Stomach (tissue), 9 donors: ENCODE measurements around the gene MYOD1. TPM values are rescaled to one million over a fixed set of nuclear protein-coding genes. Genes with fewer than 3 reads are reported as not detected.

Experiments
- DNase-seq, 2 donors: peaks; one replicate each; pipeline versions ENCODE4 v3.0.0 to v3.0.0-alpha.2; 2013 to 2019
- H3K27ac ChIP-seq, 5 donors: fragments of 200-600 bp in 4 of 5; sonication (generic) in 4 of 5; one replicate each; pipeline ENCODE4 v1.5.1; 2013 to 2019; ENCODE audit warnings: mild to moderate bottlenecking in 1 of 5, moderate library complexity in 1 of 5
- H3K27me3 ChIP-seq, 3 donors: fragments of 200-600 bp; sonication (generic); one replicate each; pipeline ENCODE4 v1.5.1; 2017 to 2019; ENCODE audit warnings: mixed run types in 1 of 3
- H3K36me3 ChIP-seq, 4 donors: fragments of 200-600 bp; sonication (generic); 1 replicate in 3 of 4; 2 replicates in 1 of 4; pipeline ENCODE4 v1.5.1; 2016 to 2019
- H3K4me1 ChIP-seq, 4 donors: fragments of 200-600 bp; sonication (generic); one replicate each; pipeline ENCODE4 v1.5.1; 2016 to 2019
- H3K4me3 ChIP-seq, 4 donors: fragments of 200-600 bp; sonication (generic) in 3 of 4; one replicate each; pipeline ENCODE4 v1.5.1; 2016 to 2019; ENCODE audit warnings: mild to moderate bottlenecking in 1 of 4
- H3K9me3 ChIP-seq, 4 donors: fragments of 200-600 bp; sonication (generic); one replicate each; pipeline ENCODE4 v1.5.1; 2016 to 2019
- EP300 ChIP-seq: sonication (generic); formaldehyde crosslinking; IDR thresholded peaks from one replicate; pipeline ENCODE4 v1.6.1; 2017; ENCODE audit warnings: antibody characterized with exemption
- POLR2A ChIP-seq, 4 donors: fragments of 450-650 bp; IDR thresholded peaks; one replicate each; pipeline ENCODE4 v1.6.1; 2016; ENCODE audit warnings: antibody characterized with exemption in 4 of 4, control low read depth in 2 of 4, mild to moderate bottlenecking in 1 of 4, moderate library complexity in 1 of 4
- POLR2AphosphoS5 ChIP-seq, 3 donors: sonication (generic); formaldehyde crosslinking; IDR thresholded peaks; one replicate each; pipeline ENCODE4 v1.6.1; 2016; ENCODE audit warnings: antibody characterized with exemption in 3 of 3
- WGBS, 5 donors: extraction: QIAGEN DNeasy Blood & Tissue Kit in 3 of 5; methylation state at CpG; one replicate each; pipeline versions ENCODE4 v1.1.5 to v1.1.7; 2013 to 2018; 5-methylcytosine and 5-hydroxymethylcytosine counted together
- intact Hi-C: fragments of 100-400 bp; cut with DNase I; formaldehyde crosslinking; loops from one replicate; pipeline ENCODE4 v1.15.1; 2023; ENCODE audit warnings: low total_unique reads
- polyA plus RNA-seq, 3 donors: library from polyadenylated mRNA; stranded (reverse); fragments of 200-250 nt; gene quantifications; one replicate each; pipeline ENCODE4 v1.2.3, GENCODE V29; 2013
- total RNA-seq, 5 donors: library from RNA; depleted of rRNA; stranded (reverse); fragments of >200 nt; gene quantifications; one replicate each; pipeline versions ENCODE4 v1.1.0 to v1.2.3, GENCODE V29; 2014 to 2016
- TF ChIP-seq, protein P1 (sequence below), 7 experiments: fragments of 450-650 bp in 4 of 7; fragments of 200-600 bp in 3 of 7; sonication (generic) in 3 of 7; IDR thresholded peaks; one replicate each; pipeline ENCODE4 v1.5.1; 2016 to 2019; ENCODE audit warnings: antibody characterized with exemption in 7 of 7, control low read depth in 2 of 7, mild to moderate bottlenecking in 1 of 7
- donor health status: healthy with polysubstance abuse.
- donor health status: Bipolar disorder and iron deficiency.
- donor health status: healthy.

Gene MYOD1
- total and polyA plus RNA-seq, 8 donors = not detected

DNA sequence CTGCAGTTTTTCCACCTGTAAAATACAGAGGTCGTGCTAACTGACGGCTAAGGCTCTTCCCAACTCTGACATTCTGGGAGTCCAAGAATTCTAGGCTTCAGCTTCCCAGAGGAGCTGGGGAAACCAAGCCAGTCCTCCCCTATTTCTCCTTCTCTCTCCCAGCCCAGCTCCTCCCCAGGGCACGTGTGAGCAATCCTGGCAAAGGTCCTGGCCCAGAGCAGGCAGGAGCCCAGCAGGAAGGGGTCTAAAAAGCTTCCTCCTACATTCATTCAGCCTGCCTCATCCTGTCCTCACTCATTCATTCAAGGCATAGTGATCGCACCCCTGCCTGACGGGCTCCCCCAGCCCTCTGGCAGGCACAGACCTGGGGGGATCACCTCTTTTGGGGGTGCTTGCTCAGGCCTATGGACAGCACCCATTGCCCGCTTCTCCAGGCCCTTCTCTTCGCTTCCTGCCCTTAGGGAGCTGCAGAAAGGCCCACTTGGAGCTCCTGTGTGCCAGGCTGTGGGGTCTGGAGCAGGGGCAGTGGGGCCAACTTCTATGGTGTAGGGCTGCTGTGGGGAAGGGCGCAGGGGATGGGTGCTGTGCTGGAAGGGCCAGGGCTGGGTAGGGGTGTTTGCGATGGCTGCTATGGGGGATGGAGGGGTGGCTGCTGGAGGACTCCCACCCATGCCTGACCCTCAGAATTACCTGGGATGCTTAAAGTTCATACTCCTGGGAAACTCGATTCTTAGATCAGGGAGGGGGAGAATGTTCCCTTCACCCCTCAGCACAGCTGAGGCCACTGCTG, 25.0 kb downstream of the MYOD1 start:
- intact Hi-C loops = no loop called here
- DNase-seq = no peak
- TF ChIP-seq POLR2A (IDR thresholded peaks at IDR 0.05) (no peak), POLR2AphosphoS5 (IDR thresholded peaks at IDR 0.05) (no peak), EP300 (no peak)
- TF ChIP-seq, protein P1, sequence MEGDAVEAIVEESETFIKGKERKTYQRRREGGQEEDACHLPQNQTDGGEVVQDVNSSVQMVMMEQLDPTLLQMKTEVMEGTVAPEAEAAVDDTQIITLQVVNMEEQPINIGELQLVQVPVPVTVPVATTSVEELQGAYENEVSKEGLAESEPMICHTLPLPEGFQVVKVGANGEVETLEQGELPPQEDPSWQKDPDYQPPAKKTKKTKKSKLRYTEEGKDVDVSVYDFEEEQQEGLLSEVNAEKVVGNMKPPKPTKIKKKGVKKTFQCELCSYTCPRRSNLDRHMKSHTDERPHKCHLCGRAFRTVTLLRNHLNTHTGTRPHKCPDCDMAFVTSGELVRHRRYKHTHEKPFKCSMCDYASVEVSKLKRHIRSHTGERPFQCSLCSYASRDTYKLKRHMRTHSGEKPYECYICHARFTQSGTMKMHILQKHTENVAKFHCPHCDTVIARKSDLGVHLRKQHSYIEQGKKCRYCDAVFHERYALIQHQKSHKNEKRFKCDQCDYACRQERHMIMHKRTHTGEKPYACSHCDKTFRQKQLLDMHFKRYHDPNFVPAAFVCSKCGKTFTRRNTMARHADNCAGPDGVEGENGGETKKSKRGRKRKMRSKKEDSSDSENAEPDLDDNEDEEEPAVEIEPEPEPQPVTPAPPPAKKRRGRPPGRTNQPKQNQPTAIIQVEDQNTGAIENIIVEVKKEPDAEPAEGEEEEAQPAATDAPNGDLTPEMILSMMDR (IDR thresholded peaks at IDR 0.05) = no peak
- Histone ChIP-seq H3K9me3 (no peaks in the 10 kb centered on the region), H3K36me3 (no peaks in the 10 kb centered on the region), H3K27ac (no peak overlapping the region), H3K4me3 (no peak overlapping the region), H3K4me1 (no peaks in the 10 kb centered on the region), H3K27me3 (peaks cover 4 to 68% (median 4%) of the 10 kb centered on the region in 3 donors)
- WGBS, 5 donors = 71 to 76% (median 73%) methylated on average over 8 to 10 of the region's 10 CpGs

GRCh38 chr11:17745023-17745772, 25.8 kb downstream of the MYOD1 start:
- no peaks in the 10 kb centered on the region for H3K9me3 ChIP-seq
- no peaks in the 10 kb centered on the region for H3K36me3 ChIP-seq
- 77 to 90% (median 79%) methylated on average over 11 to 20 of the region's 20 CpGs for WGBS, 5 donors
- DNase-seq = no peak
- intact Hi-C loops = no loop called here
- H3K4me3 ChIP-seq = no peak overlapping the region
- no peak overlapping the region for H3K27ac ChIP-seq
- H3K27me3 ChIP-seq = peaks cover 4 to 65% (median 4%) of the 10 kb centered on the region in 3 donors
- H3K4me1 ChIP-seq = no peaks in the 10 kb centered on the region
- TF ChIP-seq EP300 (no peak), POLR2A (IDR thresholded peaks at IDR 0.05) (no peak), POLR2AphosphoS5 (IDR thresholded peaks at IDR 0.05) (no peak)
- TF ChIP-seq, protein P1 (IDR thresholded peaks at IDR 0.05) = no peak

- Histone ChIP-seq H3K9me3 (no peaks in the 10 kb centered on the region), H3K4me3 (no peak overlapping the region), H3K4me1 (no peaks in the 10 kb centered on the region), H3K27ac (no peak overlapping the region), H3K36me3 (no peaks in the 10 kb centered on the region), H3K27me3 (peaks cover 0 to 56% (median 0%) of the 10 kb centered on the region in 3 donors)
- no peak for DNase-seq
- WGBS, 5 donors = 73 to 78% (median 74%) methylated on average over 11 of the region's 11 CpGs
- TF ChIP-seq, protein P1 (IDR thresholded peaks at IDR 0.05) = no peak
- intact Hi-C loops = no loop called here
These were observed 26.7 kb downstream of the MYOD1 start for GRCh38 chr11:17746096-17746495.

DNA sequence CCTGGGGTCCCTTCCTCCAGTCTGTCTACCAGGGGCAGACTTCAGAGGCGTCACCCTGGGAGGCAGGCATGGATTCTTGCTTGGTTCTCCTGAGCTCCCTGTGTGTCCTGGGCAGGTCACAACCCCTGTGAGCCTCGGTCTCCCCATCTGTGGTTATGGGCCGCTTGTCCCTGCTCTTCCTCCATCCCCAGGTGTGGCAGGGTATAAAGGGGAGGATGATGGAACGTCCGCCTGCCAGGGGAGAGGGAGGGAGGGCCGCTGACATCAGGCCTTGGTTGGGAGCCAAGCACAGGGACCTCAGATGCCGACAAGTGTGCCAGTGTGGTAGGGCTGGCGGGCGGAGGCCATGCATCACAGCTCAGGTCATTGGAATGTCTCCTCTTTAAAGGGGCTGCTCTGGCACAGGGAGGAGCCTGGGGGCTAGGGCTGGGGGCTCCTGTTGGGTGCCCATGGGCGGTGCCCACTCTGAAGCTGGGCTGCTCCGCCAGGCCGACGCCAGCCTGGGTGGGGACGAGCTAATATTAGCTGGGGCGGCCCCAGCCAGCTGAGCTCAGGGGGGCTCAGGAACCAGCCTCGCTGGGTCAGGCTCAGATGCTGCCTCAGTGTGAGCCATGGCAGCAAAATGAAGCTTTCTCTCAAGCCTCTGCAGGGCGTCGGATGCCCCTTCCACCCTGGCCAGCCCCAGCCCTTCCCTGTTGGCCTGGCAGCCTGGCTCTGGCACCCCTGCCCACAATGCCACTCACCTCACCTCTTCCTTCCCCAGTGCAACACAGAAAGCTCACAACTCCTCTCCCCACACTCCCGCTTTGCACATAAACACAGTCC, 28.0 kb downstream of the MYOD1 start:
- no peaks in the 10 kb centered on the region for H3K9me3 ChIP-seq
- H3K27ac ChIP-seq = no peak overlapping the region
- peaks cover 0 to 2% (median 0%) of the 10 kb centered on the region in 4 donors for H3K4me1 ChIP-seq
- intact Hi-C loops = no loop called here
- no peaks in the 10 kb centered on the region for H3K36me3 ChIP-seq
- WGBS, 5 donors = 69 to 84% (median 77%) methylated on average over 12 to 19 of the region's 19 CpGs
- H3K27me3 ChIP-seq = peaks cover 0 to 44% (median 0%) of the 10 kb centered on the region in 3 donors
- TF ChIP-seq POLR2AphosphoS5 (IDR thresholded peaks at IDR 0.05) = no peak
- TF ChIP-seq POLR2A (IDR thresholded peaks at IDR 0.05) = no peak
- TF ChIP-seq, protein P1 (IDR thresholded peaks at IDR 0.05) = no peak
- no peak for TF ChIP-seq EP300
- no peak overlapping the region for H3K4me3 ChIP-seq
- no peak for DNase-seq
